Cardiac muscle cell (in vitro differentiated cells and primary cell): ENCODE data around the gene SPIB. TPM values are rescaled to one million over a fixed set of nuclear protein-coding genes. Genes with fewer than 3 reads are reported as not detected.

ENCODE experiments used
- DNase-seq, 2 donors: peaks; one replicate each; pipeline versions ENCODE4 v3.0.0 to v3.0.0-alpha.2; 2010 to 2017; ENCODE audit warnings: low read depth in 1 of 2, low spot score in 1 of 2
- H3K27ac ChIP-seq: fragments of 200-600 bp; sonication (generic); 2 replicates; pipeline ENCODE4 v1.5.1; 2016
- H3K27me3 ChIP-seq: fragments of 200-600 bp; sonication (generic); 2 replicates; pipeline ENCODE4 v1.6.0; 2016; ENCODE audit warnings: control low read depth
- H3K36me3 ChIP-seq: fragments of 200-600 bp; sonication (generic); 2 replicates; pipeline ENCODE4 v1.5.1; 2016; ENCODE audit warnings: control low read depth
- H3K4me1 ChIP-seq: fragments of 200-600 bp; sonication (generic); 2 replicates; pipeline ENCODE4 v1.8.1; 2017; ENCODE audit warnings: low read depth, mild to moderate bottlenecking, mixed run types
- H3K4me3 ChIP-seq: fragments of 200-600 bp; sonication (generic); 2 replicates; pipeline ENCODE4 v1.5.1; 2016; ENCODE audit warnings: mild to moderate bottlenecking
- H3K9me3 ChIP-seq: fragments of 200-600 bp; sonication (generic); 2 replicates; pipeline ENCODE4 v1.5.1; 2017; ENCODE audit warnings: low read depth, mild to moderate bottlenecking, control low read depth
- CTCF ChIP-seq: IDR thresholded peaks from 2 replicates; pipeline ENCODE4 v1.5.1; 2012; ENCODE audit warnings: low read depth, mild to moderate bottlenecking, low read length
- polyA plus RNA-seq: library from polyadenylated mRNA; unstranded; fragments of >200 nt; fragmentation: Nextera tagmentation; extraction: Ambion mirVana; gene quantifications from 2 replicates; pipeline ENCODE4 v1.2.1, GENCODE V29; 2016
- total RNA-seq: library from RNA; depleted of rRNA; stranded (reverse); fragments of >200 nt; gene quantifications from 2 replicates; pipeline ENCODE4 v1.2.3, GENCODE V29; 2016

The SPIB gene
- total and polyA plus RNA-seq, 2 experiments from 2014 or later = 0.15 to 1.5 TPM

DNA sequence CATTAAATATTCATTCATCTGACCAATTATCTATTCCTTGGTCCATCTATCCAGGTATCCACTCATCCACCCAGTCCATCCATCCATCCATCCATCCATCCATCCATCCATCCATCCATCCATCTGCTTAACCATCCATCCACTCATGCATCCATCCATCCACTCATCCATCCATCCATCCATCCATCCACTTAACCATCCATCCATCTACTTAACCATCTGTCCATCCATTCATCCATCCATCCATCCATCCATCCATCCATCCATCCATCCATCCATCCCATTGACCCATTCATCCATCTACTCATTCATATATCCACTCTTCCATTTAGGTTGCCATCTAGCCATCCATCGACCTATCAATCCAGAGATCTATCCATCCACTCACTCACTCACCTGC is 25.3 kb downstream of the SPIB start:
- no peaks in the 10 kb centered on the region for H3K4me1 ChIP-seq
- no peaks in the 10 kb centered on the region for H3K27me3 ChIP-seq
- H3K9me3 ChIP-seq = no peaks in the 10 kb centered on the region
- H3K36me3 ChIP-seq = no peaks in the 10 kb centered on the region
- DNase-seq = no peak
- TF ChIP-seq CTCF = no peak
- no peak overlapping the region for H3K4me3 ChIP-seq
- no peak overlapping the region for H3K27ac ChIP-seq

DNA sequence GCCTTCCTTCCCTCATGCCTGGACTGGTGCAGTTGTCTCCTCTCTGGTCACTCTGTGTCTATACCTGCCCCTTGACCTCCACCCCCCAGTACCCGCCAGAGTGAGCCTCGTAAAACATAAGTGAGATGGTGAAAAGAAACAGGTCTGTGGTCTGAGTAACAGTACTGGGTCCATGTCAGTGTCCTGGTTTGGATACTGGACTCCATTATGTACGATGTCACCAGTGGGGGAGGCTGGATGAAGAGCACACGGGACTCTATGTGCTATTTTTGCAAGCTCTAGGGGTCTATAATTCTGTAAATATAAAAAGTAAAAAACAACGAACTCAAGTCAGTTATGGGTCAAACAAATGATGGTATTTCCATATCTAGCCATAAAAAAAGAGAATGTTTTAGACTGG is 28.3 kb downstream of the SPIB start:
- Histone ChIP-seq H3K36me3 (no peaks in the 10 kb centered on the region), H3K9me3 (no peaks in the 10 kb centered on the region), H3K27ac (no peak overlapping the region), H3K4me1 (no peaks in the 10 kb centered on the region), H3K27me3 (no peaks in the 10 kb centered on the region), H3K4me3 (no peak overlapping the region)
- no peak for DNase-seq
- no peak for TF ChIP-seq CTCF

- Histone ChIP-seq H3K27ac (no peak overlapping the region), H3K27me3 (no peaks in the 10 kb centered on the region), H3K4me3 (no peak overlapping the region), H3K36me3 (no peaks in the 10 kb centered on the region), H3K4me1 (no peaks in the 10 kb centered on the region), H3K9me3 (no peaks in the 10 kb centered on the region)
- no peak for TF ChIP-seq CTCF
- DNase-seq = no peak
Observed at GRCh38 chr19:50447750-50448149, 29.0 kb downstream of the SPIB start.

DNA sequence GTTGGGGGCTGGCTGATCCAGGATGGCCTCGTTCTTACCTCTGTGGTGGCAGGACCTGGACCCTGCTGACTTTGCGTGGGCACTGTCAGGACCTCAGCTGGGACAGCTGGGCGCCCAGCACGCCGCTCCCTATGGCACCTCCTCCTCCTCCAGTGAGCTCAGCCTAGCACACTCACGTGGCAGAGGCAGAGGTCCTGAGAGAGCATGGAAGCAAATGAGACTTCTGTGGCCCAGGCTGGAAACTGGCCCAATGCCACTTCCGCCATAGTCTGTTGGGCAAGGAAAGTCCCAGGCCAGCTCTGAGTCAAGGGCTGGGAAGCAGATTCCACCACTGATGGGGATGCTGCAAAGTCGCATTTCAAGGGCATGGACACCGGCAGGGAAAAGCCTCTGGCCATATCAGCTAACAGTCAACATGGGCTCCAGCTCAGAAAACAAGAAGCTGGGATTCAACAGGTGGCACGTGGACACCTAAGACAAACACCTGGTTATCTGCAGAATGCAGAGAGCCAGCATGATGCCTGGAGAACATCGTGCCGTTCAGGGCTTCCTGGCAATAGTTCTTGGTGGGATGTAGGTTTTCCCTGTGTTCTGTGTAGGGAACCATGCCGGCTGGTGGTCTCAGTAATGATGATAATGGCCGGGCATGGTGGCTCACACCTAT is 30.6 kb downstream of the SPIB start:
- H3K27me3 ChIP-seq = no peaks in the 10 kb centered on the region
- no peaks in the 10 kb centered on the region for H3K4me1 ChIP-seq
- TF ChIP-seq CTCF = no peak
- no peaks in the 10 kb centered on the region for H3K36me3 ChIP-seq
- no peak for DNase-seq
- no peak overlapping the region for H3K4me3 ChIP-seq
- no peak overlapping the region for H3K27ac ChIP-seq
- no peaks in the 10 kb centered on the region for H3K9me3 ChIP-seq

DNA sequence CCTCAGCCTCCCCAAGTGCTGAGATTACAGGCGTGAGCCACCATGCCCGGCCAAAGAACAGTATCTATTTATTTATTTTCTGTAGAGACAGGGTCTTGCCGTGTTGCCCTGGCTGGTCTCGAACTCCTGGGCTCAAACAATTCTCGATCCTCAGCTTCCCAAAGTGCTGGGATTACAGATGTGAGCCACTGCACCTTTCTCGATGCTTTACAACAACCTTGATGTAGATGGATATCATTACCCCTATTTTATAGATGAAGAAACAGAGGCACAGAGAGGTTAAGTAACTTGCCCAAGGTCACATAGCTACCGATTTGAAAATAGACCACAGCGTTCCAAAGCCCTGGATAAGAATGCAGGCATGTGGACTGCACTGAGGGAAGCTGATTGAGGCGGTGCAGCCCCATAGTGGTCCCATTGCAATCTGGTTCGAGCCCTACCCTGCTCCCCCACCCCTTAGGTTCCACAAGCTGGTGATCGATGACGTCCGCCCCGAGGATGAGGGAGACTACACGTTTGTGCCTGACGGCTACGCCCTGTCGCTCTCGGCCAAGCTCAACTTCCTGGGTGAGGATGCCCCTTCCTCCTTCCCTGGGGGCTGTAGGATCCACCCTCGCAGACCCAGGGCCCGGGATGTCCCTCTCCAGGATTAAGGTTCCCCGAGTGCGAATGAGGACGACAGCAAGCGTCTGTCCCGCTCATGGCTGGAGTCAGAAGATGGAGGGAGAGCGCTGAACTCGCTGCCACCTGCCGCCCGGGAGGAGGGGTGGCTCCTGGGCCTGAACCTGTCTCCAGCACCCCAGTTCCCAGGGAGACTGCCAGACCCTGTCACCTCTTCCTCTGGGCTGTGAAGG is 31.9 kb downstream of the SPIB start:
- no peak for TF ChIP-seq CTCF
- no peak for DNase-seq
- no peaks in the 10 kb centered on the region for H3K4me1 ChIP-seq
- no peaks in the 10 kb centered on the region for H3K36me3 ChIP-seq
- H3K4me3 ChIP-seq = no peak overlapping the region
- H3K9me3 ChIP-seq = no peaks in the 10 kb centered on the region
- no peak overlapping the region for H3K27ac ChIP-seq
- no peaks in the 10 kb centered on the region for H3K27me3 ChIP-seq
